PC-3 (cell line): ENCODE data around the gene TBCEL. TPM values are rescaled to one million over a fixed set of nuclear protein-coding genes. Genes with fewer than 3 reads are reported as not detected.

Source experiments
- ATAC-seq: fragments of 200-7000 bp; cut with Tn5 transposase; 2 replicates; pipeline ENCODE4 v1.9.1; 2020; ENCODE audit warnings: mild to moderate bottlenecking, moderate library complexity
- BruUV-seq: library from RNA; stranded (reverse); fragments of 400-500 nt; replicated peaks from 2 replicates; lab custom pipeline; 2021; lab: Mats Ljungman, UMichigan
- CTCF ChIA-PET: fragments of 300-600 bp; sonication (Branson Sonifier 250); formaldehyde crosslinking; loops from one replicate; lab custom pipeline; 2022; ENCODE audit warnings: antibody characterized with exemption; lab: Charles Lee
- POLR2A ChIA-PET: fragments of 300-600 bp; sonication (Branson Sonifier 250); formaldehyde crosslinking; loops from one replicate; lab custom pipeline; 2022; ENCODE audit warnings: antibody characterized with exemption; ENCODE audit not compliant: unreplicated experiment; lab: Charles Lee
- DNase-seq: peaks from one replicate; pipeline ENCODE4 v3.0.0-alpha.2; 2015
- H2AFZ ChIP-seq: fragments of 300-600 bp; sonication (generic); 2 replicates; pipeline ENCODE4 v1.6.0; 2016; ENCODE audit warnings: antibody characterized with exemption, low read length
- H3F3A ChIP-seq: fragments of 300-600 bp; sonication (generic); one replicate; pipeline ENCODE4 v1.6.0; 2017; ENCODE audit warnings: antibody characterized with exemption, low read length, control low read depth, mild to moderate bottlenecking; ENCODE audit not compliant: unreplicated experiment
- H3K27ac ChIP-seq: fragments of 300-600 bp; sonication (generic); 2 replicates; pipeline ENCODE4 v1.5.1; 2016; ENCODE audit warnings: mild to moderate bottlenecking, low read length
- H3K27me3 ChIP-seq: fragments of 300-600 bp; sonication (generic); 2 replicates; pipeline ENCODE4 v1.6.1; 2016; ENCODE audit warnings: low read length, mixed read lengths
- H3K36me3 ChIP-seq: fragments of 300-600 bp; sonication (generic); 2 replicates; pipeline ENCODE4 v1.6.1; 2016; ENCODE audit warnings: low read depth, mixed run types, low read length, mixed read lengths
- H3K4me1 ChIP-seq: fragments of 300-600 bp; sonication (generic); 2 replicates; pipeline ENCODE4 v1.5.1; 2016; ENCODE audit warnings: low read length; ENCODE audit not compliant: insufficient read depth
- H3K4me2 ChIP-seq: fragments of 300-600 bp; sonication (generic); 2 replicates; pipeline ENCODE4 v1.6.0; 2016; ENCODE audit warnings: low read length
- H3K4me3 ChIP-seq: fragments of 300-600 bp; sonication (generic); 2 replicates; pipeline ENCODE4 v1.5.1; 2016; ENCODE audit warnings: mild to moderate bottlenecking, low read length, mixed read lengths
- H3K79me2 ChIP-seq: fragments of 300-600 bp; sonication (generic); 2 replicates; pipeline ENCODE4 v1.6.1; 2017; ENCODE audit warnings: low read length, mixed read lengths
- H3K9ac ChIP-seq: fragments of 300-600 bp; sonication (generic); 2 replicates; pipeline ENCODE4 v1.6.0; 2016; ENCODE audit warnings: mild to moderate bottlenecking, low read length
- H3K9me2 ChIP-seq: fragments of 300-600 bp; sonication (generic); replicated peaks from 2 replicates; pipeline ENCODE4 v1.6.1; 2016; ENCODE audit warnings: mixed run types, low read length, mixed read lengths
- H3K9me3 ChIP-seq: fragments of 300-600 bp; sonication (generic); 2 replicates; pipeline ENCODE4 v1.6.1; 2016; ENCODE audit warnings: low read length, mixed read lengths
- H4K20me1 ChIP-seq: fragments of 300-600 bp; sonication (generic); 2 replicates; pipeline ENCODE4 v1.6.1; 2016; ENCODE audit warnings: low read length, mixed read lengths
- CTCF ChIP-seq: fragments of 300-600 bp; sonication (generic); conservative IDR thresholded peaks from 2 replicates; pipeline ENCODE4 v1.5.1; 2017; ENCODE audit warnings: antibody characterized with exemption, low read depth, mild to moderate bottlenecking, low read length
- EZH2 ChIP-seq: fragments of 300-600 bp; sonication (generic); IDR thresholded peaks from one replicate; pipeline ENCODE4 v1.6.1; 2017; ENCODE audit warnings: antibody characterized with exemption, mild to moderate bottlenecking, low read length; ENCODE audit not compliant: unreplicated experiment
- EZH2phosphoT487 ChIP-seq: fragments of 300-600 bp; sonication (generic); IDR thresholded peaks from 2 replicates; pipeline ENCODE4 v1.6.1; 2018; ENCODE audit warnings: mild to moderate bottlenecking, antibody characterized with exemption, low read length, borderline replicate concordance
- intact Hi-C: fragments of 100-400 bp; cut with micrococcal nuclease; formaldehyde crosslinking; loops from 2 replicates; pipeline ENCODE4 v1.9.0; 2023
- total RNA-seq: library from RNA; depleted of rRNA; stranded (reverse); fragments of >200 nt; gene quantifications from 2 replicates; pipeline ENCODE4 v1.2.3, GENCODE V29; 2014

TBCEL gene
- total RNA-seq, 1 experiment from 2014 or later = 6.6 TPM

GRCh38 chr11:121057922-121058321, 34.0 kb downstream of the TBCEL start:
- Histone ChIP-seq H3K79me2 (no peaks in the 10 kb centered on the region), H3K27me3 (no peaks in the 10 kb centered on the region), H3K9ac (no peak overlapping the region), H3K4me1 (no peaks in the 10 kb centered on the region), H3F3A (no peaks in the 10 kb centered on the region), H3K4me3 (no peak overlapping the region), H3K9me2 (no peaks in the 10 kb centered on the region), H3K36me3 (peaks cover 16% of the 10 kb centered on the region), H3K27ac (no peak overlapping the region), H3K4me2 (no peak overlapping the region), H4K20me1 (no peaks in the 10 kb centered on the region), H3K9me3 (no peaks in the 10 kb centered on the region), H2AFZ (no peak overlapping the region)
- no peak for ATAC-seq
- POLR2A ChIA-PET = no interaction called here
- DNase-seq = no peak
- TF ChIP-seq EZH2 (no peak), CTCF (no peak), EZH2phosphoT487 (no peak)
- intact Hi-C loops = no loop called here
- CTCF ChIA-PET = no interaction called here
- BruUV-seq = no TSS peak

GRCh38 chr11:121058941-121059340, 35.0 kb downstream of the TBCEL start:
- H3K9ac ChIP-seq = no peak overlapping the region
- TF ChIP-seq EZH2 = no peak
- no peak for TF ChIP-seq EZH2phosphoT487
- no peak for TF ChIP-seq CTCF
- no TSS peak for BruUV-seq
- H3K4me1 ChIP-seq = no peaks in the 10 kb centered on the region
- no peaks in the 10 kb centered on the region for H3K27me3 ChIP-seq
- no peak overlapping the region for H3K4me3 ChIP-seq
- H2AFZ ChIP-seq = no peak overlapping the region
- H3K27ac ChIP-seq = no peak overlapping the region
- H3K9me2 ChIP-seq = no peaks in the 10 kb centered on the region
- no peak overlapping the region for H3K4me2 ChIP-seq
- DNase-seq (no peak), ATAC-seq (no peak)
- H3K36me3 ChIP-seq = peaks cover 11% of the 10 kb centered on the region
- CTCF ChIA-PET = no interaction called here
- H3F3A ChIP-seq = no peaks in the 10 kb centered on the region
- H3K9me3 ChIP-seq = no peaks in the 10 kb centered on the region
- POLR2A ChIA-PET = no interaction called here
- no peaks in the 10 kb centered on the region for H3K79me2 ChIP-seq
- no peaks in the 10 kb centered on the region for H4K20me1 ChIP-seq
- intact Hi-C loops = no loop called here

GRCh38 chr11:121059605-121060004, 35.7 kb downstream of the TBCEL start:
- CTCF ChIA-PET = no interaction called here

More at GRCh38 chr11:121059605-121060004, 35.7 kb downstream of the TBCEL start:
- no peaks in the 10 kb centered on the region for H3K9me3 ChIP-seq
- peaks cover 11% of the 10 kb centered on the region for H3K36me3 ChIP-seq
- H3K4me1 ChIP-seq = no peaks in the 10 kb centered on the region
- TF ChIP-seq EZH2 = no peak
- no peak for TF ChIP-seq EZH2phosphoT487
- no peak for TF ChIP-seq CTCF
- H3K27me3 ChIP-seq = no peaks in the 10 kb centered on the region
- no peaks in the 10 kb centered on the region for H3F3A ChIP-seq
- H3K9me2 ChIP-seq = no peaks in the 10 kb centered on the region
- no peaks in the 10 kb centered on the region for H3K79me2 ChIP-seq
- H3K9ac ChIP-seq = no peak overlapping the region
- ATAC-seq (no peak), DNase-seq (no peak)
- no TSS peak for BruUV-seq
- H3K4me3 ChIP-seq = no peak overlapping the region
- intact Hi-C loops = no loop called here
- no peak overlapping the region for H2AFZ ChIP-seq
- POLR2A ChIA-PET = no interaction called here
- no peak overlapping the region for H3K27ac ChIP-seq
- no peaks in the 10 kb centered on the region for H4K20me1 ChIP-seq
- H3K4me2 ChIP-seq = no peak overlapping the region
